Measurements from ENCODE around the gene RBM33. TPM values are rescaled to one million over a fixed set of nuclear protein-coding genes. Genes with fewer than 3 reads are reported as not detected.

The RBM33 gene
- total and polyA plus RNA-seq, 7 donors: 11.6 to 49.3 (median 40.4) TPM

DNA sequence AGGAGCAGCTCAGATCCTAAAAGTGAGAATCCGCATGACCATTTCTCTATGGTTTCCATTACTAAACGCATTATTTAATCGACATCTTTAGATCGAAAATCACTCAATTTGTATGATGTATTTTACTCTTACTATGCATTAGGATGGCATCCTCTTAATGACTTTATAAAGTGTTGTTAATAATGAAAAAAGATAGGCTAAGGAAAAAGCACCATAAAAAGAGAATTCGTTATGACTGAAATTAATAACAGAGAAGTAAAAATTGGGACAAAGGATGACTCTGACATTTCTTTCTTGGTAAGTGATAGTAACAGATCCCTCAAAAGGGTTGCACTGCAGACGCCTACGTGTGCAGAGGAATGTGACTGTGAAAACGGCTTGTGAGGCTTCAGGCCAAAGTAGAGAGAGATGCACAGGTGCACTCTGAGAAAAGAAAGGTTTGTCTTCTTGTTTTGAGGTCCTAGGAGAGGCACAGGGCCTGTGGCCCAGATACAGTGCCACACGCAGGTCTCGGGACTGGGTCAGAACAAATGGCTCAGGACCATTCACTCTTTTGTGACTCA is 23.0 kb upstream of the RBM33 start:
- Histone ChIP-seq H3K9me3 (no peaks in the 10 kb centered on the region), H3K27me3 (ENCODE audit: insufficient read depth in 3 of 3, low read length in 2 of 3) (no peaks in the 10 kb centered on the region), H3K4me1 (no peaks in the 10 kb centered on the region), H3K27ac (no peak overlapping the region), H3K36me3 (ENCODE audit: insufficient read depth in 1 of 2, low read depth in 1 of 2) (no peaks in the 10 kb centered on the region), H3K4me3 (no peak overlapping the region)
- ATAC-seq (no peak), DNase-seq (no peak)
- TF ChIP-seq CTCF (IDR thresholded peaks at IDR 0.05): no peak
- intact Hi-C loops (cut with DNase I): no loop called here
- 77 to 81% (median 79%) methylated on average over 10 of the region's 10 CpGs for WGBS, 3 donors

DNA sequence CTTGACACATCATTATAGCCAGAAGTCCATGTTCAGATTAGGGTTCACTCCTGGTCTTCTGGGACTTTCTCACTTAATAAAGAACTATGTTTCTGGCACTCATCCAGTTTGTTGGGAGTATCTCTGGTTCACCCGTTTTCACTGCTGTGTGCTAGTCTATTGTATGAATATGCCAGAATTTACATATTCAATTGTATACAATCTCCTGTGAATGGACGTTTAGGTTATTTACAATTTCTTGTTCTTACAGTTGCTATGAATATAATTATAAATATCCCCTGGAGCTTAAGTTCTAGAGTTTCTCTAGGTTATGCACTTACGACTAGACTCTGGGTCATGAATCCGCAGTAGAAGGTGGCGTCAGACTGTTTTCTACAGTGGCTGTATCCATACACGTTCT is 20.0 kb upstream of the RBM33 start:
- no peaks in the 10 kb centered on the region for H3K4me1 ChIP-seq
- H3K9me3 ChIP-seq: peaks cover 7% of the 10 kb centered on the region
- WGBS, 3 donors: 58 to 79% (median 61%) methylated on average over 6 of the region's 6 CpGs
- no peak overlapping the region for H3K4me3 ChIP-seq
- ATAC-seq (no peak), DNase-seq (no peak)
- no peaks in the 10 kb centered on the region for H3K27me3 ChIP-seq (ENCODE audit: insufficient read depth in 3 of 3, low read length in 2 of 3)
- TF ChIP-seq CTCF (IDR thresholded peaks at IDR 0.05): no peak
- H3K36me3 ChIP-seq (ENCODE audit: insufficient read depth in 1 of 2, low read depth in 1 of 2): no peaks in the 10 kb centered on the region
- intact Hi-C loops (cut with DNase I): no loop called here
- no peak overlapping the region for H3K27ac ChIP-seq

GRCh38 chr7:155625557-155625956 is 18.9 kb upstream of the RBM33 start:
- Histone ChIP-seq H3K27me3 (ENCODE audit: insufficient read depth in 3 of 3, low read length in 2 of 3) (no peaks in the 10 kb centered on the region), H3K4me1 (no peaks in the 10 kb centered on the region), H3K36me3 (ENCODE audit: insufficient read depth in 1 of 2, low read depth in 1 of 2) (no peaks in the 10 kb centered on the region), H3K9me3 (peaks cover 12% of the 10 kb centered on the region), H3K4me3 (no peak overlapping the region), H3K27ac (no peak overlapping the region)
- no peak for TF ChIP-seq CTCF (IDR thresholded peaks at IDR 0.05)
- 73 to 87% (median 80%) methylated on average over 4 of the region's 4 CpGs for WGBS, 3 donors
- ATAC-seq (no peak), DNase-seq (no peak)
- intact Hi-C loops (cut with DNase I): no loop called here

DNA sequence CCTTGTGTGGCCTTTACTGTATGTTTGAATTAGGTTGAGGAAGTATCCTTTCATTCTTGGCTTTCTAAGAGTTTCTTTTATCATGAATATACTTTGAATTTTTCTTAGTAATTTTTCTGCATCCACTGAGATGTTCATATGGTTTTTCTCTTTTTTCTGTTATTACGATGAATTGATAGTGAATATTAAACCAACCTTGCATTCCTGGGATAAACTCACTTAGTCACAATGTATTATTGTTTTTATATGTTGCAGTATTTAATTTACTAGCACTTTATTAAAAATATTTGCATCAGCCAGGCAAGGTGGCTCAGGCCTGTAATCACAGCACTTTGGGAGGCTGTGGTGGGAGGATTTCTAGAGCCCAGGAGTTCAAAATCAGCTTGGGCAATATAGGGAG is 15.3 kb upstream of the RBM33 start:
- intact Hi-C loops (cut with DNase I): no loop called here
- Histone ChIP-seq H3K36me3 (ENCODE audit: insufficient read depth in 1 of 2, low read depth in 1 of 2) (no peaks in the 10 kb centered on the region), H3K27me3 (ENCODE audit: insufficient read depth in 3 of 3, low read length in 2 of 3) (no peaks in the 10 kb centered on the region), H3K4me1 (no peaks in the 10 kb centered on the region), H3K4me3 (no peak overlapping the region), H3K27ac (no peak overlapping the region), H3K9me3 (peaks cover 12% of the 10 kb centered on the region)
- DNase-seq: no peak
- no peak for TF ChIP-seq CTCF (IDR thresholded peaks at IDR 0.05)
- ATAC-seq: no peak
- WGBS, 3 donors: 97% methylated on average over 1 of the region's 1 CpG

DNA sequence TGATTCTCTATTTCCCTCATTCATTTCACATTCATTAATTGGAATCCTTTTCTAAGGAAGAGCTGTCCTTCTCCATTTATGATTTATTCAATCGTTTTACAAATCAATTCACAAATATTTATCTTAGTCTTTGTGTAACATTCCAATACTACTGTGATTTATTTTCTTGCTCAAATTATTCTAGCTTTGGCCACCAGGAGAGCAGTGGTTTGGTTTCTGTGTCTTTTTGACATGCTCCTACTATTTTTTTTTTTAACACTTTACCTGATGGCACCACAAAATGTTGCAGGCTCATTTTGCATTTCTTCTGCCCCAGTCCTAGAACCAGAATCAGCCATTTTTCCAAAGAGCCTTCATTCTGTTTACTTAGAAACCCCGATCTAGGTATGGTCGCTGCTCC is 13.3 kb upstream of the RBM33 start:
- 85 to 92% (median 89%) methylated on average over 3 of the region's 3 CpGs for WGBS, 3 donors
- Histone ChIP-seq H3K9me3 (peaks cover 12% of the 10 kb centered on the region), H3K4me1 (no peaks in the 10 kb centered on the region), H3K27me3 (ENCODE audit: insufficient read depth in 3 of 3, low read length in 2 of 3) (no peaks in the 10 kb centered on the region), H3K4me3 (no peak overlapping the region), H3K27ac (no peak overlapping the region), H3K36me3 (ENCODE audit: insufficient read depth in 1 of 2, low read depth in 1 of 2) (no peaks in the 10 kb centered on the region)
- no peak for TF ChIP-seq CTCF (IDR thresholded peaks at IDR 0.05)
- intact Hi-C loops (cut with DNase I): no loop called here
- ATAC-seq (no peak), DNase-seq (no peak)
